ENCODE measurements around the gene QPCTL. TPM values are rescaled to one million over a fixed set of nuclear protein-coding genes. Genes with fewer than 3 reads are reported as not detected.
A peak's percentile ranks its signal among the peaks of the same experiment; 100 is the strongest.

The QPCTL gene
- total and polyA plus RNA-seq, 9 of the 15 experiments (the other 6 are each of a cell fraction or from before 2014, with no cell fraction given): 0.99 to 31.3 (median 12.7) TPM

DNA sequence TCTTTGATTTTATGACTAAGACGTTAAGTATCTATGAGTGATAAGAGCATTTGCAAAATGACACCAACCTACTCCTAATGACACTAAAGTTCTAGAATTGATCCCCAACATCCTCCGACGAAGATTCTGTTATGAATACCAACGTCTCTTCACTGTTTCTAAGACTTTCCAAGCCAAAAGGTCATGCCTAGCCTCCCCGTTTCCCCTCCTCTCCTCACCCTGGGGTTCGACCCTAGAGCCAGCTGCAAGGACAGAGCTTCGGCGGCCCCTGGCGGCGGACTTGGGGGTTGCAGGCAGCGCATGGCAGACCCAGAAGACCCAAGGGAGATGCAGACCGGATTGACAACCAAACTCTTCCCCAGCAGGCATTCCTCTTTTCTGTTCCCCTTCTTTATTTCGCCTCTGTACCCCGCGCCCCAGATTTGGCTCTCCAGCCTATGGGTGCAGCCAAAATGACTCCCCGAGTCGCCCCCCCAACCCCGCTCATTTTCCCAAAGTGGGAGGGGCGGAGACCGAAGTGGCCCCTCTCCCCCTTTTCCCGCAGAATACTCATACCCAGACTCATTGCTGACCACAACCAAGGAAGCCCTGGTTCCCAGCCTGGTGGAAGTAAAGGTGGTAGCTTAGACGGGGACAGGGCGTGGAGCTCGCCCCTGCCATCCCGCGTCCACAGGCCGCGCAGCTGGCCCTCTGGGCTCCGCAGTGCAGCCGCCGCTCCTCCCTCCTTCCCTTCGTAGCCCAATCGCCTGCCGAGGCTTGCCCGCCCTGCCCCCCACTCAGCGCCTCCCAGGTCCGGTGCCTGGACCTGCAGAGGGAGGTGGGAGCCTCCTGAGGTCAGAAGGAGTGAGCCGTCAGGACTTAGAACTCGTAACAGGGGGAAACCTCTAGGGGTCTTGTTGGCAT, 49.2 kb upstream of the QPCTL start (continued):
- TF ChIP-seq SAFB (IDR thresholded peaks at IDR 0.05; ENCODE audit: borderline replicate concordance, low read depth, low read length): no peak
- TF ChIP-seq TRIM28 (IDR thresholded peaks at IDR 0.05): no peak
- TF ChIP-seq ZNF764 (CRISPR knock-in tag; IDR thresholded peaks at IDR 0.05; ENCODE audit: low read depth): no peak
- TF ChIP-seq, protein P1, sequence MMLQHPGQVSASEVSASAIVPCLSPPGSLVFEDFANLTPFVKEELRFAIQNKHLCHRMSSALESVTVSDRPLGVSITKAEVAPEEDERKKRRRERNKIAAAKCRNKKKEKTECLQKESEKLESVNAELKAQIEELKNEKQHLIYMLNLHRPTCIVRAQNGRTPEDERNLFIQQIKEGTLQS (IDR thresholded peaks at IDR 0.05): no peak
- TF ChIP-seq, protein P1 (CRISPR knock-in tag; conservative IDR thresholded peaks at IDR 0.05): no peak
- TF ChIP-seq ZNF165 (CRISPR knock-in tag; IDR thresholded peaks at IDR 0.05; ENCODE audit: borderline replicate concordance): no peak
- TF ChIP-seq TOE1 (IDR thresholded peaks at IDR 0.05; ENCODE audit: borderline replicate concordance): 0 out of 2 replicates have a peak, but pooled peaks have one; percentile 35
- TF ChIP-seq TOE1 (CRISPR knock-in tag; IDR thresholded peaks at IDR 0.05; ENCODE audit: borderline replicate concordance, low read depth): no peak
- no peak for TF ChIP-seq GABPB2 (CRISPR knock-in tag; conservative IDR thresholded peaks at IDR 0.05)
- no peak for TF ChIP-seq ZZZ3 (IDR thresholded peaks at IDR 0.05)
- TF ChIP-seq, protein P2, sequence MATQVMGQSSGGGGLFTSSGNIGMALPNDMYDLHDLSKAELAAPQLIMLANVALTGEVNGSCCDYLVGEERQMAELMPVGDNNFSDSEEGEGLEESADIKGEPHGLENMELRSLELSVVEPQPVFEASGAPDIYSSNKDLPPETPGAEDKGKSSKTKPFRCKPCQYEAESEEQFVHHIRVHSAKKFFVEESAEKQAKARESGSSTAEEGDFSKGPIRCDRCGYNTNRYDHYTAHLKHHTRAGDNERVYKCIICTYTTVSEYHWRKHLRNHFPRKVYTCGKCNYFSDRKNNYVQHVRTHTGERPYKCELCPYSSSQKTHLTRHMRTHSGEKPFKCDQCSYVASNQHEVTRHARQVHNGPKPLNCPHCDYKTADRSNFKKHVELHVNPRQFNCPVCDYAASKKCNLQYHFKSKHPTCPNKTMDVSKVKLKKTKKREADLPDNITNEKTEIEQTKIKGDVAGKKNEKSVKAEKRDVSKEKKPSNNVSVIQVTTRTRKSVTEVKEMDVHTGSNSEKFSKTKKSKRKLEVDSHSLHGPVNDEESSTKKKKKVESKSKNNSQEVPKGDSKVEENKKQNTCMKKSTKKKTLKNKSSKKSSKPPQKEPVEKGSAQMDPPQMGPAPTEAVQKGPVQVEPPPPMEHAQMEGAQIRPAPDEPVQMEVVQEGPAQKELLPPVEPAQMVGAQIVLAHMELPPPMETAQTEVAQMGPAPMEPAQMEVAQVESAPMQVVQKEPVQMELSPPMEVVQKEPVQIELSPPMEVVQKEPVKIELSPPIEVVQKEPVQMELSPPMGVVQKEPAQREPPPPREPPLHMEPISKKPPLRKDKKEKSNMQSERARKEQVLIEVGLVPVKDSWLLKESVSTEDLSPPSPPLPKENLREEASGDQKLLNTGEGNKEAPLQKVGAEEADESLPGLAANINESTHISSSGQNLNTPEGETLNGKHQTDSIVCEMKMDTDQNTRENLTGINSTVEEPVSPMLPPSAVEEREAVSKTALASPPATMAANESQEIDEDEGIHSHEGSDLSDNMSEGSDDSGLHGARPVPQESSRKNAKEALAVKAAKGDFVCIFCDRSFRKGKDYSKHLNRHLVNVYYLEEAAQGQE (IDR thresholded peaks at IDR 0.05; ENCODE audit: borderline replicate concordance): peak; percentile 86; the same call in 1 of the 2 replicates
- TF ChIP-seq, protein P2 (CRISPR knock-in tag; IDR thresholded peaks at IDR 0.05; ENCODE audit: low read depth): no peak
- TF ChIP-seq ZBTB17 (CRISPR knock-in tag; IDR thresholded peaks at IDR 0.05): no peak
- no peak for TF ChIP-seq ATF1 (CRISPR knock-in tag; IDR thresholded peaks at IDR 0.05)
- TF ChIP-seq ATF1 (tag; IDR thresholded peaks at IDR 0.05): no peak
- TF ChIP-seq, protein P3, sequence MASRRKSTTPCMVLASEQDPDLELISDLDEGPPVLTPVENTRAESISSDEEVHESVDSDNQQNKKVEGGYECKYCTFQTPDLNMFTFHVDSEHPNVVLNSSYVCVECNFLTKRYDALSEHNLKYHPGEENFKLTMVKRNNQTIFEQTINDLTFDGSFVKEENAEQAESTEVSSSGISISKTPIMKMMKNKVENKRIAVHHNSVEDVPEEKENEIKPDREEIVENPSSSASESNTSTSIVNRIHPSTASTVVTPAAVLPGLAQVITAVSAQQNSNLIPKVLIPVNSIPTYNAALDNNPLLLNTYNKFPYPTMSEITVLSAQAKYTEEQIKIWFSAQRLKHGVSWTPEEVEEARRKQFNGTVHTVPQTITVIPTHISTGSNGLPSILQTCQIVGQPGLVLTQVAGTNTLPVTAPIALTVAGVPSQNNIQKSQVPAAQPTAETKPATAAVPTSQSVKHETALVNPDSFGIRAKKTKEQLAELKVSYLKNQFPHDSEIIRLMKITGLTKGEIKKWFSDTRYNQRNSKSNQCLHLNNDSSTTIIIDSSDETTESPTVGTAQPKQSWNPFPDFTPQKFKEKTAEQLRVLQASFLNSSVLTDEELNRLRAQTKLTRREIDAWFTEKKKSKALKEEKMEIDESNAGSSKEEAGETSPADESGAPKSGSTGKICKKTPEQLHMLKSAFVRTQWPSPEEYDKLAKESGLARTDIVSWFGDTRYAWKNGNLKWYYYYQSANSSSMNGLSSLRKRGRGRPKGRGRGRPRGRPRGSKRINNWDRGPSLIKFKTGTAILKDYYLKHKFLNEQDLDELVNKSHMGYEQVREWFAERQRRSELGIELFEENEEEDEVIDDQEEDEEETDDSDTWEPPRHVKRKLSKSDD (conservative IDR thresholded peaks at IDR 0.05; ENCODE audit: low read length): no peak
- TF ChIP-seq ZBTB7A (IDR thresholded peaks at IDR 0.05; ENCODE audit: borderline replicate concordance, control insufficient read depth, low read depth, low read length): peak; percentile 91

All from K562 (cell line).